ENCODE results near the gene TBL1Y. TPM values are rescaled to one million over a fixed set of nuclear protein-coding genes. Genes with fewer than 3 reads are reported as not detected.
"Not testable (repeated sequence)": the region's sequence is repeated elsewhere in the genome, so short reads cannot be mapped to it uniquely, and the experiment has no call there.

TBL1Y gene
- total RNA-seq, result not detected
- not detected for polyA plus RNA-seq
- total RNA-seq, result 0 reads per million in 6 experiments

DNA sequence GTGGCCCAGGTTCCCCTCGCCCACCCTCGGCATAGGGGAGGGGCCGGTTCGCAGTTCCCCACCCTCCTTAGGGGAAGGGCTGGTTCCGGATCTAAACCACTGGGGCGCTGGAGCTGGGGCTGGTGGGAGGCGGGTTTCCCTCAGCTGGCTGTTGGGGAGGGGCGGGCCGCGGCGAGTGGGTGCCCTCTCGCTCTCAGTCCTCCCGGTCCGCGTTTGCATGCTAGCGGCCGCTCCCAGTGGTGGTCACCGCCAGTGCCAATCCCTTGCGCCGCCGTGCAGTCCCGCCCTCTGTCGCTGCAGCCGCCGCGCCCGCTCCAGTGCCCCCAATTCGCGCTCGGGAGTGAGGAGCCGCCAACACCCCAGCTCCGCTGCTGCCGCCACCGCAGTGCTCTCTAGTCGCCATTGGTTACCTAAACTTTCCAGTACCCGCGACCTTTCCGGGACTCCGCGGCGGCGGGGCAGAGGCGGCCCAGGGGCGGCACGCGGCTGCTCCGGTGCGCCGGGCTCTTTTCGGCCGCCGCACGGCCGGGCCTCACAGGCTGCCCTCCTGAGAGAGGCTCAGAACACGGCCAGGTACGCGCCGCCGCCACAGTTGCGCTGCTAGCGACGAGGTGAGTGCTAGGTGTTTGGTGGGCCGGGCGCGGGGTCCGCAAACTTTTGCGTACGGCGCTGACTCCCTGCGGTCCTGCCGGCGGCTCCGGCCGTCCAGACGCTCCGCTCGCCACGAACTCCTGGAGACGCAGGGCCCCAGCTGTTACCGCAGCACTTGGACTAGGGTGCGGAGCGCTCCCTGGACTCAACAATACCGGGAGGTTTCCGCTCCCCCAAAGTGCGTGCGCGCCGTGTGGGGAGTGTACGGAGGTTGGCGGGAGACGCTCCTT, at the start of gene TBL1Y:
Gene TBL1Y, plus strand, starts transcription at position 326 of the 881 bp plus-strand sequence. CDS start 114,388 bp downstream, outside the sequence.
- peak within 1 kb of the TSS in 5 of 10 donors; percentile 12 to 68 (median 43) for H3K4me3 Mint-ChIP-seq

DNA sequence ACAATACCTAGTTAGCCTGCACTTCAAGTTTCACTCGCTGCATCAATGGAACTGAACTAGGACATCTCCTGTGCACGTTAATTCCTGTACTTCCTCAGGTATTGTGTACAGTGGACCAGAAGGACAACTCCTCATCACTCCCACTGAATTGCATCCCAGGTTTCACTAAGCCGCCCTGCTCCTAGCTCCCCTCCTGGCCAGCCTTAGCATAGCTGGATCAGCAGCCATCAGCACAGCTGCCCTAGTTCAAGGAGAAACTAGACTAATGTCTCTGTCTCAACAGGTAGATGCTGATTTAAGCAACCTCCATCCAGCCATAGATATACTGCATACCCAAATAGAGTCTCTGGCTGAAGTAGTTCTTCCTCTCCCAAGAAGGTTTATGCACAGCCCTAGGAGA, 16.0 kb upstream of the TBL1Y start:
- no peaks in the 10 kb centered on the region for H3K36me3 Mint-ChIP-seq
- DNase-seq, result no peak
- no peak overlapping the region for H3K4me3 Mint-ChIP-seq
- no peaks in the 10 kb centered on the region for H3K9me3 Mint-ChIP-seq
- peaks cover 0 to 2% (median 0%) of the 10 kb centered on the region in 4 donors for H3K4me1 Mint-ChIP-seq
- no peak overlapping the region for H3K27ac Mint-ChIP-seq
- ATAC-seq, result no peak
- H3K27me3 Mint-ChIP-seq, result peaks cover 0 to 18% (median 0%) of the 10 kb centered on the region in 5 donors
- POLR2A ChIA-PET, result no interaction called here

More for the DNA sequence above, at the start of gene TBL1Y:
- POLR2A ChIA-PET, result no interaction called here
- H3K4me1 Mint-ChIP-seq, result peaks cover 9 to 12% (median 10%) of the 10 kb centered on the region in 4 donors
- ATAC-seq, result no peak
- H3K36me3 Mint-ChIP-seq, result no peaks in the 10 kb centered on the region
- peaks cover 0 to 2% (median 0%) of the 10 kb centered on the region in 9 donors for H3K9me3 Mint-ChIP-seq
- peaks cover 8 to 46% (median 35%) of the 10 kb centered on the region in 5 donors for H3K27me3 Mint-ChIP-seq
- H3K27ac Mint-ChIP-seq, result no peak within 1 kb of the TSS
- no peak for DNase-seq

DNA sequence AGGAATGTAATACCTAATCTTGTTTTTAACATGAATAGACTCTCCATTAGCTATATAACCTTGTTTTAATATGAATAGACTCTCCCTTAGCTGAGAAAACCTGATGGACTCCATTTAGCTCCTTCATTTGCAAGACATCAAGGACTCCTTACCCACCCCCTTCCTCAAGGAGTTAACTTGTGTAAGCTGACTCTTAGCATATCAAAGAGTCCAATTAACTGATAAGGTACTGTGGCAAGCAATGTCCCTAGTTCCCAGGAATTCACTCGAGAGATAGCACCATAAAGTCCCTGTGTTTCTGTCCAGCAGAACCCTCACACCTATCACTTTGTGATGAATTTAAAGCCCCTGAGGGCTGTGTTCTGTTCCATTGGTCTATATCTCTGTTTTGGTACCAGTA, 15.3 kb upstream of the TBL1Y start:
- DNase-seq (no peak), ATAC-seq (no peak)
- H3K27me3 Mint-ChIP-seq, result peaks cover 0 to 18% (median 0%) of the 10 kb centered on the region in 5 donors
- POLR2A ChIA-PET, result no interaction called here
- H3K4me1 Mint-ChIP-seq, result peaks cover 0 to 2% (median 0%) of the 10 kb centered on the region in 4 donors
- no peak overlapping the region for H3K4me3 Mint-ChIP-seq
- no peak overlapping the region for H3K27ac Mint-ChIP-seq
- no peaks in the 10 kb centered on the region for H3K9me3 Mint-ChIP-seq
- no peaks in the 10 kb centered on the region for H3K36me3 Mint-ChIP-seq

DNA sequence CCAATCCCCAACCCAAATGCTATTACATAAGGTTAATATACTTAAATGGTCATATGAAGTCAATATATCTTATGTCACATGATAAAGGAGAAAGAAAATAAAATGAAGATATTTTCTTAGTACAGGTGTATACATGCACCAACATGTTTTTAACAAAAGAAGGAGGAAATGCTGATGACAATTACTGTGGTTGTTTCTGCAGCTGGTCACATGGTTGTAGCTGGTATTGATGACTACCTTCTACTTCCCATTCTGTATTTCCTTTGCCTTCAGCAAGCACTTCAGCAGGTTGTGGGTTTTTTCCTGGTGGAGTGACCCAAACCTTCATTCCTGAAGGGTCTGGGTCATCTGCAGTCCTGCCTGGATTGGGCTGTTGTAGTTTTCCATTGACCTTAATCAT, 8.4 kb upstream of the TBL1Y start:
- H3K36me3 Mint-ChIP-seq, H3K4me1 Mint-ChIP-seq, ATAC-seq, H3K9me3 Mint-ChIP-seq, POLR2A ChIA-PET, DNase-seq, H3K27ac Mint-ChIP-seq, H3K4me3 Mint-ChIP-seq: not testable (repeated sequence)
- peaks cover 0 to 27% (median 0%) of the 10 kb centered on the region in 5 donors for H3K27me3 Mint-ChIP-seq

DNA sequence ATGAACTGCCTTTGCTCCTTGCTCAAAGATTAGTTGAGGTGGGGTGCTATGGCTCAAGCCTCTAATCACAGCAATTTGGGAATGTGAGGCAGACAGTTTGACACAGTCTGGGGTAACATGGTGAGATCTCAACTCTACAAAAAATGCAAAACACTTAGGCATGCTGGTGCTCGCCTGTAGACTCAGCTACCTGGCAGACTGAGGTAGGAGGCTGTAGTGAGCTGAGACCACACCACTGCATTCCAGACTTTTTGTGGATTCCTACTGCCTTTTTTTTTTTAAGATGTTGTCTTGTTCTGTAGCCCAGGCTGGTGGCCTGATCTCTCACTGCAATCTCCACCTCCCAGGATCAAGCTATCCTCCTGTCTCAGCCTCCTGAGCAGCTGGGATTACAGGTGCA, 2.9 kb upstream of the TBL1Y start:
- Mint-ChIP-seq H3K27ac (no peak overlapping the region), H3K27me3 (peaks cover 3 to 46% (median 30%) of the 10 kb centered on the region in 5 donors), H3K4me3 (no peak overlapping the region), H3K36me3 (no peaks in the 10 kb centered on the region), H3K4me1 (peaks cover 9 to 12% (median 10%) of the 10 kb centered on the region in 4 donors), H3K9me3 (peaks cover 0 to 9% (median 0%) of the 10 kb centered on the region in 9 donors)
- ATAC-seq (no peak), DNase-seq (no peak)
- POLR2A ChIA-PET, result no interaction called here

DNA sequence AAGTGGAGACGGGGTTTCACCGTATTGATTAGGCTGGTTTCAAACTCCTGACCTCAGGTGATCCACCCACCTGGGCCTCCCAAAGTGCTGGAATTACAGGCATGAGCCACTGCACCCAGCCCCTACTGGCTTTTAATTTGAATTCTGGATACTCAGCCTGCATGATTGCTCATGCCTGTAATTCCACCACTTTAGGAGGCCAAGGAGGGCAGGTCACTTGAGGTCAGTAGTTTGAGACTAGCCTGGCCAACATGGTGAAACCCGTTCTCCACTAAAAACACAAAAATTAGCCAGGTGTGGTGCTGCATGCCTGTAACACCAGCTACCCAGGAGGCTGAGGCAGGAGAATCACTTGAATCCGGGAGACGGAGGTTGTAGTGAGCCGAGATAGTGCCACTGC, 2.5 kb upstream of the TBL1Y start:
- Mint-ChIP-seq H3K4me1 (peaks cover 9 to 12% (median 10%) of the 10 kb centered on the region in 4 donors), H3K27me3 (peaks cover 5 to 47% (median 33%) of the 10 kb centered on the region in 5 donors)
- H3K9me3 Mint-ChIP-seq, H3K36me3 Mint-ChIP-seq, H3K27ac Mint-ChIP-seq, DNase-seq, ATAC-seq, H3K4me3 Mint-ChIP-seq, POLR2A ChIA-PET: not testable (repeated sequence)

DNA sequence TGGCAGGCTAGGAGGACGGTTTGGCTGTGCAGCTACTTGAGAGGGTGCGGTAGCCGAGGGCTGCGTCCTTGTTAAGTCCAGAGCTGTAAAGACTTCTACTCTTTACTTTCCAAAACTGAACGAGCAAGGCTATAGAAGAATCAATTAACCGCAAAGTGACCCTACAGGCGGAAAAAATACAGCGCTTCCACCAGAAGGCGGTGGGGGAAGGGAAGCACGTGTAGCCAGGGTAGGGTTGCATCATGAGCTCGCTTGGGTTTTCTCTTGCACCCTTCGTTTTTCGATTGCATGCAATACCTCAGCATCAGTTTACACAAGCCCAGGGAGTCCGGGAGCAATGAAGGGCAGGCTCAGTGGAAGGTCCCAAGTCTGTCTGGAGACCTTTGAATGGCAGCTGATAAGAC, 1.4 kb upstream of the TBL1Y start:
- H3K27me3 Mint-ChIP-seq, result peaks cover 8 to 53% (median 35%) of the 10 kb centered on the region in 5 donors
- no peaks in the 10 kb centered on the region for H3K36me3 Mint-ChIP-seq
- POLR2A ChIA-PET, result no interaction called here
- no peak for ATAC-seq
- H3K4me3 Mint-ChIP-seq, result peak overlapping the region in 3 of 10 donors; percentile 26 to 68 (median 58)
- no peak overlapping the region for H3K27ac Mint-ChIP-seq
- peaks cover 0 to 9% (median 0%) of the 10 kb centered on the region in 9 donors for H3K9me3 Mint-ChIP-seq
- peaks cover 9 to 12% (median 10%) of the 10 kb centered on the region in 4 donors for H3K4me1 Mint-ChIP-seq
- DNase-seq, result no peak

DNA sequence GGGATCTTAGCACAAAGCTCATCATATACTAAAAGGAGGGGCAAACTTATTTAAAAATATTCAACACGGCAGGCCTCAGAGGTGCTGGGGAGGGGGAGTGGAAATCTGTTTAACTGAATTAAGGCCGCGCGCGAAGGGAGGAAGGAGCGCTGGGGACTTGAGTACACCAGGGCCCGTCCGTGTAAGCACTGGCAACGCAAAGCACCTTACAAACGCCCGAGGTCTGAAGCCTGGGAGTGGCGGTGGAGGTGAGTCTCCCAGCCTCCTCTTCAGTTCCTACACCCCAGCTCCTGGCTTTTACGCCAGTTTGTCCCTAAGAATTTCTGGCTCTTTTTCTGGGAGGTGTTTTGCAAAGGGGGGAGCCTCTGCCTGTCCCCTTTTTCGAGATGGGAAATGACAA, 641 bp upstream of the TBL1Y start:
- peak overlapping the region in 5 of 10 donors; percentile 12 to 68 (median 43) for H3K4me3 Mint-ChIP-seq
- ATAC-seq, result no peak
- H3K36me3 Mint-ChIP-seq, result no peaks in the 10 kb centered on the region
- DNase-seq, result no peak
- POLR2A ChIA-PET, result no interaction called here
- peaks cover 9 to 12% (median 10%) of the 10 kb centered on the region in 4 donors for H3K4me1 Mint-ChIP-seq
- H3K9me3 Mint-ChIP-seq, result peaks cover 0 to 9% (median 0%) of the 10 kb centered on the region in 9 donors
- H3K27ac Mint-ChIP-seq, result no peak overlapping the region
- peaks cover 8 to 53% (median 35%) of the 10 kb centered on the region in 5 donors for H3K27me3 Mint-ChIP-seq

DNA sequence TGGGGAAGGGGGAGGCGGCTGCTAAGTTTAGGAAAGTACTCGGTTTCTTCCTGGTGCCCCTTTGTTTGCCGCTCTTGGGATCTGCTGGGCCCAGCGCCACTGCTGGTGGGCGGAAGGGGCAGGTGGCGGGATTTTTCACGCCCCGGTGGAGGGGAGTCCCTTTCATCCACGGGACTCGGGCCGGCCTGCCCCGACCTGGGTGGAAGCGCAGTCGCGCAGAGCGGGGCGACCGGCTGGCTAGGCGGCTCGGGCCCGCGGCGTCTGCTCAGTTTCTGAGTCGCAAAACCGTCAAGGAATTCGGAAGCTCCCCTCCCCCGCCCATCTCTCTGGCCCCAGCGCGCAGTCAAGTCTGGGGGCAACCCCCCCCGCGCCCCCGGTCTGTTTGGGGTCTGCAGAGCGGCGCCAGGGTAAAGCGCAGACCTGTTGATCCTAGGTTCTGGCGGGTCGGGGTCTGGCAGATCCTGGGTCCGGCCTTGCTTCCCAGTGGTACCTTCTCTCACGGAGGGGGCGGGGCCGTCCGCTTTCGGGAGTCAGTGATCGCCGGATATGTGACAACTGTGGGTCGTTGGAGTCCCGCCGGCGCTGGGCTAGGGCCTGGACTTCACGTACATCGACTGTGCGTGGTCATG, 870 bp downstream of the TBL1Y start, which contains the start of gene AMELY:
Gene AMELY, minus strand, starts transcription at position 500 of the 629 bp plus-strand sequence. CDS start 39,144 bp downstream, outside the sequence.
- peak within 1 kb of the TSS in 2 of 10 donors; percentile 51 to 58 for H3K4me3 Mint-ChIP-seq

DNA sequence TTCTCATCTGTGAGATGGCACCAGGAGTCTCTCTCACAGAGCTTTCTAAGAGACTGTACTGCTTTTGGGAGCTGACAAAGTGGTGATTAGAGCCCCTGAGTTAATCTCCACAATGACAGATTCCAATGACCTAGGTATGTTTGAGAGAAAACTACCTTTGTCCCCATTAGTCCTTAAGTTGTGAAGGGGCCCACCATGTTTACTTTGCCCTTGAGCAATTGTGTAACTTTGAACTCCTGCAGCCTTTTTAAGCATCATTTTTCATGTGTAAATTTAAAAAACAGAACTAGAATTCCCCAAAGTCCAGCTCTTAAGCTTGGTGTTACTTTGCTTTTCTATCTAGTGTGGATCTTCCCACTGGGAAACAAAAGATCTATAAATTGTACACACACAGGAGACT, 2.9 kb downstream of the TBL1Y start:
- POLR2A ChIA-PET, result no interaction called here
- Mint-ChIP-seq H3K4me3 (no peak overlapping the region), H3K27me3 (peaks cover 8 to 50% (median 30%) of the 10 kb centered on the region in 5 donors), H3K27ac (no peak overlapping the region), H3K36me3 (no peaks in the 10 kb centered on the region), H3K4me1 (peaks cover 9 to 12% (median 10%) of the 10 kb centered on the region in 4 donors), H3K9me3 (no peaks in the 10 kb centered on the region)
- no peak for ATAC-seq
- DNase-seq, result no peak

More for the DNA sequence above, 870 bp downstream of the TBL1Y start, which contains the start of gene AMELY:
- H3K27ac Mint-ChIP-seq, result no peak within 1 kb of the TSS
- H3K36me3 Mint-ChIP-seq, result no peaks in the 10 kb centered on the region
- peaks cover 9 to 12% (median 10%) of the 10 kb centered on the region in 4 donors for H3K4me1 Mint-ChIP-seq
- peaks cover 8 to 44% (median 35%) of the 10 kb centered on the region in 5 donors for H3K27me3 Mint-ChIP-seq
- no peak for ATAC-seq
- DNase-seq, result no peak
- no peaks in the 10 kb centered on the region for H3K9me3 Mint-ChIP-seq
- POLR2A ChIA-PET, result no interaction called here

DNA sequence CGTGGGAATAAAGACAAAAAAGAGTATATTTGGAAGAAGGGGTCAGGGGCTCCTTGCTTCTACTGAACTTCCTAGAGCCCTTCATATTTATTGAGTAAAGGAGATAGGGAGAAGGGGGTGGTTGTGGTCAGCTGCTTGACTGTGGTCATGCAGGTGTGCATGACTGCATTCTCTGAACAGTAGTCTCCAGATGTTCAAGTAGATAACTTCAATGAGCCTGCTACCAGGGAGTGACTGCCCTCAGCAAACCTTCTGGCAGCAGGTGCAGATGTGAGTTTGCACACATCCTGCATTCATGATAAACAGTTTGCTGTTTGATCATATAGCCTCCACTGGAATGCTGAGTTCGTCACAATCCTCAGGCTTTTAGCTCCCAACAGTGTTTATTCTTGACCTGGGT, 10.6 kb downstream of the TBL1Y start:
- ATAC-seq, result no peak

DNA sequence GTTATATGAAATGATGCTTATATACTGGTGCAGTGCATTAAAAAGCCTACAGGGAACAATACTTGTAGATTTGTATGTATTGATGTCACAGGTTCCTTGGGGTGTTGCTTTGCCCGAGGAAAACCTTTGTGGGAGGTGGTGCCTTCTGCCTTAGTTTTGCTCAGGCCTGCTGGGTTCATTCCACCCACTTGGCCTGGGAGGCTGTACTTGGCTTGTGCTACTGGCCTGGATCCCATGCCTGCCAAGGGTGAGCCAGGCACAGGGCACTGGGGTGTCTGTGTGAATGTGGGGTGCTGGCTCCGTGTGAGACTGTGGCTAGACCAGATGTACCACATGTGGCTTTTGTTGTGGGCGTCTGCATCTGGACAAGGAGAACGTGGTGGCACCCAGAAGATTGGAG, 17.8 kb downstream of the TBL1Y start:
- DNase-seq (no peak), ATAC-seq (no peak)
- H3K27ac Mint-ChIP-seq, result no peak overlapping the region
- POLR2A ChIA-PET, result no interaction called here
- no peaks in the 10 kb centered on the region for H3K9me3 Mint-ChIP-seq
- H3K4me1 Mint-ChIP-seq, result no peaks in the 10 kb centered on the region
- no peak overlapping the region for H3K4me3 Mint-ChIP-seq
- H3K27me3 Mint-ChIP-seq, result peaks cover 0 to 5% (median 0%) of the 10 kb centered on the region in 5 donors
- H3K36me3 Mint-ChIP-seq, result no peaks in the 10 kb centered on the region

More for the DNA sequence above, 10.6 kb downstream of the TBL1Y start:
- Mint-ChIP-seq H3K4me1 (no peaks in the 10 kb centered on the region), H3K27ac (no peak overlapping the region), H3K4me3 (no peak overlapping the region), H3K27me3 (peaks cover 0 to 9% (median 0%) of the 10 kb centered on the region in 5 donors), H3K9me3 (peaks cover 0 to 3% (median 0%) of the 10 kb centered on the region in 9 donors), H3K36me3 (no peaks in the 10 kb centered on the region)
- POLR2A ChIA-PET, result no interaction called here
- DNase-seq, result no peak

DNA sequence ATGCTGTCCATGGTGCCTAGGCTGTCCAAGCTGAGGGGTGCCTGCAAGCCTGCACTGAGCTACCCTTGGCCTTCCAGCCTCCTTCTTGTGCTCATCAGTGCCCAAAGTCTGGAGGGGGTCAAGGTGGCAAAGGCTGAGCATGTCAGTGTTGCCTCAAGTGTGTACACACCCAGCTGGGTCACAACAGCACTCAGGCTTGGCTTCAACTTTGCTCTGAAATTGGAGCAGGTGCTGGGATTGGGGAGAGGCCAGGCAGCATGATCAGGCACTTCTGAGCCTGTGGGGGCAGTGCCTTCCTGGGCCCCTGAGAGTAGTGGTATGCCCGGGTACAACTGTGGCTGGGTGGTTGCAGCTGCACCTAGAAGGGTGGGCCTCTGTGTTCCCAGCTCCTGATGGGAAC, 18.7 kb downstream of the TBL1Y start:
- Mint-ChIP-seq H3K9me3 (no peaks in the 10 kb centered on the region), H3K27me3 (peaks cover 0 to 5% (median 0%) of the 10 kb centered on the region in 5 donors), H3K4me3 (no peak overlapping the region), H3K36me3 (no peaks in the 10 kb centered on the region), H3K4me1 (no peaks in the 10 kb centered on the region), H3K27ac (no peak overlapping the region)
- POLR2A ChIA-PET, result no interaction called here
- DNase-seq (no peak), ATAC-seq (no peak)

Data from naive thymus-derived CD8-positive, alpha-beta T cell (primary cell).